Omental fat pad (tissue), 4 donors: ENCODE results near the gene WFIKKN2. TPM values are rescaled to one million over a fixed set of nuclear protein-coding genes. Genes with fewer than 3 reads are reported as not detected.

Experiments used
- ATAC-seq: fragments of 150-250 bp; one replicate; pipeline ENCODE4 v1.9.1; 2016; ENCODE audit warnings: mild to moderate bottlenecking, moderate library complexity; ENCODE audit not compliant: low FRiP score
- DNase-seq: peaks from one replicate; pipeline ENCODE4 v3.0.0-alpha.2; 2019; ENCODE audit warnings: low spot score
- total RNA-seq, 4 donors: library from RNA; depleted of rRNA; stranded (reverse); fragments of >200 nt; gene quantifications; one replicate each; pipeline ENCODE4 v1.1.0, GENCODE V29; 2016
- TF ChIP-seq, protein P1 (sequence below), 3 donors: fragments of 450-650 bp; IDR thresholded peaks; one replicate each; pipeline ENCODE4 v1.5.1; 2016 to 2017; ENCODE audit warnings: antibody characterized with exemption in 3 of 3, mild to moderate bottlenecking in 3 of 3, moderate library complexity in 2 of 3

The WFIKKN2 gene
- total RNA-seq, 4 donors from 2014 or later = 0.09 to 0.24 TPM; not detected in 2

DNA sequence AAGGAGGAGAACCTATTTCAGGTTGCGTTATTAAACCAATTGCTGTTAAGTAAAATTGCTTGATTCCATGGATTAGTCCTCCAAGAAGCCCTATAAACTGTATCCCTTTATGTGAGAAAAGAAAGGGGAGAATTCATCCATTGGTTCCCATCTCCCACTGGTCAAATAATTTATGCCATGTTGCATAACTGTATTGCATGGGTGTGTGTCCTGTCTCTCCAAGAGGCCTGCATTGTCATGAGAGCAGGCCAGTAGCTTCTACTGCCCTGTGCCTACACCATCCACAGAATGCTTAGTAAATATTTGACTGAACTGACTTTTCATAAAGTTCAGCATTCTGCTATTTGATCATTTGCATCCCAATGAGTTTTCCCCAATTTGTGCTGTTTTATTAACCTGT lies 42.5 kb downstream of the WFIKKN2 start:
- DNase-seq (no peak), ATAC-seq (no peak)
- TF ChIP-seq, protein P1, sequence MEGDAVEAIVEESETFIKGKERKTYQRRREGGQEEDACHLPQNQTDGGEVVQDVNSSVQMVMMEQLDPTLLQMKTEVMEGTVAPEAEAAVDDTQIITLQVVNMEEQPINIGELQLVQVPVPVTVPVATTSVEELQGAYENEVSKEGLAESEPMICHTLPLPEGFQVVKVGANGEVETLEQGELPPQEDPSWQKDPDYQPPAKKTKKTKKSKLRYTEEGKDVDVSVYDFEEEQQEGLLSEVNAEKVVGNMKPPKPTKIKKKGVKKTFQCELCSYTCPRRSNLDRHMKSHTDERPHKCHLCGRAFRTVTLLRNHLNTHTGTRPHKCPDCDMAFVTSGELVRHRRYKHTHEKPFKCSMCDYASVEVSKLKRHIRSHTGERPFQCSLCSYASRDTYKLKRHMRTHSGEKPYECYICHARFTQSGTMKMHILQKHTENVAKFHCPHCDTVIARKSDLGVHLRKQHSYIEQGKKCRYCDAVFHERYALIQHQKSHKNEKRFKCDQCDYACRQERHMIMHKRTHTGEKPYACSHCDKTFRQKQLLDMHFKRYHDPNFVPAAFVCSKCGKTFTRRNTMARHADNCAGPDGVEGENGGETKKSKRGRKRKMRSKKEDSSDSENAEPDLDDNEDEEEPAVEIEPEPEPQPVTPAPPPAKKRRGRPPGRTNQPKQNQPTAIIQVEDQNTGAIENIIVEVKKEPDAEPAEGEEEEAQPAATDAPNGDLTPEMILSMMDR (IDR thresholded peaks at IDR 0.05) = no peak

DNA sequence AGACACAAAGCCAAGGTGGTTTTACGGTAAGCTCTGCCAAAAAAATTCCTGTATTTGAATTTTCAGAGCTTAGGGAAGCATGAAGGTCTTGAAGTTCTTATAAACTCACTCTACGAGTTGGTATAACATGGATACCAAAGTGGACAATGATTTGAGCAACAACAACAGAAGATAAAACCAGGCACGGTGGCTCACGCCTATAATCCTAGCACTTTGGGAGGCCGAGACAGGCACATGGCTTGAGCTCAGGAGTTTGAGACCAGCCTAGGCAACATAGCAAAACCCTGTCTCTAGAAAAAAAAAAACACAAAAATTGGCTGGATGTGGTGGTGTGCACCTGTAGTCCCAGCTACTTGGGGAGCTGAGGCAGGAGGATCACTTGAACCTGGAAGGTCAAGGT lies 43.7 kb downstream of the WFIKKN2 start:
- ATAC-seq (no peak), DNase-seq (no peak)

DNA sequence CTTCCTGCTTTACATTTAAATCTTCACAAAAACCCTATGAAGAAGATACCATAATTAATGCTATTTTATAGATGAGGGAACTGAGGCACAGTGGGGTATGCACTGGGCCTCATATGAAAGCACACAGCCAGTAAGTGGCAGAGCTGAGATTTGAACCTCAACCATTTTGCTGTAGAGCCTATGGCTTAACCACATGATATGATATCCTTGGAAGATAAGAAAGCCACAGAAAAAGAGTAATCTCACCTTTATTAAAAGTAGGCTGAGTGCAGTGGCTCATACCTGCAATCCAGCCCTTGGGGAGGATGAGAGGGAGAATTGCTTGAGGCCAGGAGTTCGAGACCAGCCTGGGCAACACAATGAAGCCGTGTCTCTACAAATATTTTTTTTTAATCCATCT lies 45.8 kb downstream of the WFIKKN2 start:
- TF ChIP-seq, protein P1 (IDR thresholded peaks at IDR 0.05) = no peak
- ATAC-seq (no peak), DNase-seq (no peak)

More for the DNA sequence above, 43.7 kb downstream of the WFIKKN2 start:
- TF ChIP-seq, protein P1 (IDR thresholded peaks at IDR 0.05) = no peak

DNA sequence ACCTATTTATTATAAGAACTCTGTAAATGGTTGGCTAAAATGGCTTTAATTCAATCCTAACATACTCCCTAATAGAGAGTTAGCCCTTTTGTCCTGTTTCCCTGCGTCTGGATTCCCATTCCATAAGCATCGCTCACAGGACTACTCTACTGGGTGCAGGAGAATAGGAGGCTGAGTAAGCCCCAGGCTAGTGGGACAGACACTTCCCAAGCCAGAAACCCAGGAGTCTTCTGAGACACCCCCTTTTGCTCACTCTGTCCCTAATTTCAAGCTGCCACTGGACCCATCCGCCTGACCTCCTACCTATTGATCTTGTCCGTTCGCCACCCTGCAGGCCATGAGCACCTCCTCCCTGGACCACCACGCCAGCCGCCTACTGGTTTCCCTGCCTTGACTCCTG lies 47.5 kb downstream of the WFIKKN2 start:
- ATAC-seq (peak; percentile 58), DNase-seq (no peak)

DNA sequence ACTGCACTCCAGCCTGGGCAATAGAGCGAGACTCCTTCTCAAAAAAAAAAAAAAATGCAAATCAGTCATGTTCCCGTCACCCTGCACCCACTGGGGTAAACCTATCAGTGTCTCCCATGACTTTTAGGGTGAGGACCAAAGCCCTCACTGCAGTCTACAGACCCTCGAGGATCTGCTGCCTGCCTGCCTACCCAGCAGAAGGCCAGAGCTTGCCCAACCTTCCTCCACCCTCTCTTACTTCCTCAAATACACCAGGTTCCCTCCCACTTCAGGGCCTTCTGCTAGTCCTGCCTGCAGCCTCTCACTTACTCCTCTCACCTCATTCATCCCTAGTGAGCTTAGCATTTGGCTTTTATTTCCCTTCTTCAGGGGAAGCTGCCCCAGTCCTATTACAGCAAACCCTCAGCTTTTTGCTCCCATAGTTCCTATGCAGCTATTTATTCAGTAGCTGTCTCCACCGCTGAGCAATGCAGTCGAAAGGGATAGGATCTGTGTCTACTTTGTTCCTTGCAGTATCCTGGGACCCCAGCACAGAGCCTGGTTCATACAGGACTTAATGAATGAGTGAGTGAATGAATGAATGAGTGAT lies 48.6 kb downstream of the WFIKKN2 start:
- ATAC-seq (peak; percentile 12), DNase-seq (no peak)
- TF ChIP-seq, protein P1 (IDR thresholded peaks at IDR 0.05) = no peak

More for the DNA sequence above, 47.5 kb downstream of the WFIKKN2 start:
- TF ChIP-seq, protein P1 (IDR thresholded peaks at IDR 0.05) = no peak

DNA sequence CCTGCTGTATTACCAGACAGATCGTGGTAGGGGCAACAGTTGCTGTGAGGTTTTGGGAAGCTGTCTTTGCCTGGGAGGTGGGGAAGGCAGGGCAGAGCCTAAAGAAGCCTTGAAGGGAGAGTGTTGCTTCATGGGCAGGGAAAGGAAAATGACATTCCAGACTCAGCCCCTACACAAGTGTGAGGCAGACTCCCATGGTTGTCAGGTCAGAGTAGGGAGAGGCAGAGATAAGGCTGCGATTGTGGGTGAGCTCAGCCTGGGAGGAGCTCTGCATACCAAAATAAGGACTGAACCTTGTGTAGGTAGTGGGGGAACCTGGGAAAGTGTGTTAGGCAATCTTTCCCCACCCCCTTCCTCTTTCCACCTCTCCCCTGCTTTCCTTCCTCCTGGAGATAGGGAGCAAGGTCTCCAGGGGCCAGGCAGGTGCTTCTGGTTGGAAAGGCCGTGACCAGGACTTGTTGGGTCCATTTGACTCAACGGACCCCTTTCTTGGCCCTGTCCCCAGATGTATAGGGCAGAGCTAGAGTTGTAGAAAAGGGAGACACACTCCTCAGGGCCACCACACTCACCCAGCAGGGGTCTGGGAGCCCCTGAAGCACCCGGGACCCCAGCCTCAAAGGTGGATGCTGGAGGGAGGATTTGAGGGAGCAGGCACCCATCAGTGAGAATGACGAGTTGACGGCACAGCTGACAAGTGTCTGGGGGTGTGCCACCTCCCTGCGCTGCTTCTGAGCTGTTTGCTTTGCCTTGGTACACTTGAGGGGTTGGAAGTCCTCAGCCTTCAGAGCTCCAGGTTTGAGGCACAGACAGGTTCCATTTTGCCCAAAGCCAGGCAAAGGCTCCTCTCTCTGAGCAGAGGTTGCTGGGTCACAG lies 49.3 kb downstream of the WFIKKN2 start:
- DNase-seq (no peak), ATAC-seq (peak; percentile 92)
- TF ChIP-seq, protein P1 (IDR thresholded peaks at IDR 0.05) = no peak
